ENCODE results near the gene SCRN3.

DNA sequence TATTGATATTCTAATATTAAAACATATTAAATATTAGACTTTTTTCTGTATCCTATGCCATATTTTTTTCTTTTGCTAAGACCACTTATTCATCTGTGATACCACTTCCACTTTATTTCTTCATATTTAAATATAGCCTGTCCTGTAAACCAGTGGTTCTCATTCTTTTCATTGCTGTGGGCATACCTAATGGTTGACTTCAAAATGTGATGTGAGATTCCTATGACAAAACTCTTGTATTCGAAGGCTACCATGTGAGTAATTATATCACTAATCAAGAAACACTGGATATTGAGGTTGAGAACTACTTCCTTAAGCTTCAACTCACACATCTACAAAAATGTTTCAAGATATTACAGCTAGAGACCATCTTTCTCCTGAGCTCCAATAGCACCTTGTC is 3.6 kb downstream of the SCRN3 start:
- no peak for TF ChIP-seq FOXP2 (optimal IDR thresholded peaks at IDR 0.05; ENCODE audit: borderline replicate concordance, extremely low read depth, extremely low read length, insufficient read depth)
- TF ChIP-seq REST (IDR thresholded peaks at IDR 0.05; ENCODE audit: insufficient read depth in 1 of 2, low read depth in 2 of 2, low read length in 2 of 2) = no peak

Measured in PFSK-1 (cell line).